ENCODE measurements around the gene NEMF.
A peak's percentile ranks its signal among the peaks of the same experiment; 100 is the strongest.

NEMF gene

GRCh38 chr14:49769581-49770211 lies 82.9 kb downstream of the NEMF start:
- TF ChIP-seq SIN3A (IDR thresholded peaks at IDR 0.05; ENCODE audit: borderline replicate concordance, insufficient read depth, low read length) (no peak), FOXP2 (optimal IDR thresholded peaks at IDR 0.05; ENCODE audit: borderline replicate concordance, extremely low read depth, extremely low read length, insufficient read depth) (no peak), TAF1 (IDR thresholded peaks at IDR 0.05; ENCODE audit: borderline replicate concordance, insufficient read depth, low read length) (no peak), POLR2AphosphoS5 (IDR thresholded peaks at IDR 0.05; ENCODE audit: low read depth, low read length) (no peak)
- TF ChIP-seq, protein P1, sequence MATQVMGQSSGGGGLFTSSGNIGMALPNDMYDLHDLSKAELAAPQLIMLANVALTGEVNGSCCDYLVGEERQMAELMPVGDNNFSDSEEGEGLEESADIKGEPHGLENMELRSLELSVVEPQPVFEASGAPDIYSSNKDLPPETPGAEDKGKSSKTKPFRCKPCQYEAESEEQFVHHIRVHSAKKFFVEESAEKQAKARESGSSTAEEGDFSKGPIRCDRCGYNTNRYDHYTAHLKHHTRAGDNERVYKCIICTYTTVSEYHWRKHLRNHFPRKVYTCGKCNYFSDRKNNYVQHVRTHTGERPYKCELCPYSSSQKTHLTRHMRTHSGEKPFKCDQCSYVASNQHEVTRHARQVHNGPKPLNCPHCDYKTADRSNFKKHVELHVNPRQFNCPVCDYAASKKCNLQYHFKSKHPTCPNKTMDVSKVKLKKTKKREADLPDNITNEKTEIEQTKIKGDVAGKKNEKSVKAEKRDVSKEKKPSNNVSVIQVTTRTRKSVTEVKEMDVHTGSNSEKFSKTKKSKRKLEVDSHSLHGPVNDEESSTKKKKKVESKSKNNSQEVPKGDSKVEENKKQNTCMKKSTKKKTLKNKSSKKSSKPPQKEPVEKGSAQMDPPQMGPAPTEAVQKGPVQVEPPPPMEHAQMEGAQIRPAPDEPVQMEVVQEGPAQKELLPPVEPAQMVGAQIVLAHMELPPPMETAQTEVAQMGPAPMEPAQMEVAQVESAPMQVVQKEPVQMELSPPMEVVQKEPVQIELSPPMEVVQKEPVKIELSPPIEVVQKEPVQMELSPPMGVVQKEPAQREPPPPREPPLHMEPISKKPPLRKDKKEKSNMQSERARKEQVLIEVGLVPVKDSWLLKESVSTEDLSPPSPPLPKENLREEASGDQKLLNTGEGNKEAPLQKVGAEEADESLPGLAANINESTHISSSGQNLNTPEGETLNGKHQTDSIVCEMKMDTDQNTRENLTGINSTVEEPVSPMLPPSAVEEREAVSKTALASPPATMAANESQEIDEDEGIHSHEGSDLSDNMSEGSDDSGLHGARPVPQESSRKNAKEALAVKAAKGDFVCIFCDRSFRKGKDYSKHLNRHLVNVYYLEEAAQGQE (IDR thresholded peaks at IDR 0.05; ENCODE audit: insufficient read depth in 1 of 2, low read depth in 2 of 2, low read length in 2 of 2): no peak

- TF ChIP-seq, protein P1 (IDR thresholded peaks at IDR 0.05; ENCODE audit: insufficient read depth in 1 of 2, low read depth in 2 of 2, low read length in 2 of 2): no peak
- TF ChIP-seq TAF1 (IDR thresholded peaks at IDR 0.05; ENCODE audit: borderline replicate concordance, insufficient read depth, low read length) (no peak), SIN3A (IDR thresholded peaks at IDR 0.05; ENCODE audit: borderline replicate concordance, insufficient read depth, low read length) (no peak), POLR2AphosphoS5 (IDR thresholded peaks at IDR 0.05; ENCODE audit: low read depth, low read length) (no peak), FOXP2 (optimal IDR thresholded peaks at IDR 0.05; ENCODE audit: borderline replicate concordance, extremely low read depth, extremely low read length, insufficient read depth) (no peak)
Observed at GRCh38 chr14:49769171-49769570, 83.4 kb downstream of the NEMF start.

- TF ChIP-seq FOXP2 (optimal IDR thresholded peaks at IDR 0.05; ENCODE audit: borderline replicate concordance, extremely low read depth, extremely low read length, insufficient read depth) (no peak), POLR2AphosphoS5 (IDR thresholded peaks at IDR 0.05; ENCODE audit: low read depth, low read length) (no peak), SIN3A (IDR thresholded peaks at IDR 0.05; ENCODE audit: borderline replicate concordance, insufficient read depth, low read length) (no peak), TAF1 (IDR thresholded peaks at IDR 0.05; ENCODE audit: borderline replicate concordance, insufficient read depth, low read length) (no peak)
- TF ChIP-seq, protein P1 (IDR thresholded peaks at IDR 0.05; ENCODE audit: insufficient read depth in 1 of 2, low read depth in 2 of 2, low read length in 2 of 2): no peak
Observed at GRCh38 chr14:49768301-49769121, 84.1 kb downstream of the NEMF start.

GRCh38 chr14:49767571-49768300 lies 84.9 kb downstream of the NEMF start, which contains the start of gene KLHDC2:
Gene KLHDC2, plus strand, starts transcription at chr14:49768153. Its CDS starts 316 bp downstream, at chr14:49768469.
- TF ChIP-seq TAF1 (IDR thresholded peaks at IDR 0.05; ENCODE audit: borderline replicate concordance, insufficient read depth, low read length): peak; percentile 15; the same call in 1 of the 2 replicates
- peak; percentile 100 for TF ChIP-seq FOXP2 (optimal IDR thresholded peaks at IDR 0.05; ENCODE audit: borderline replicate concordance, extremely low read depth, extremely low read length, insufficient read depth)
- TF ChIP-seq, protein P1 (IDR thresholded peaks at IDR 0.05; ENCODE audit: insufficient read depth in 1 of 2, low read depth in 2 of 2, low read length in 2 of 2): no peak

All from PFSK-1 (cell line).